Tibial nerve (tissue), 4 donors: ENCODE results near the gene OGDHL.

Source experiments
- EP300 ChIP-seq, 2 donors: sonication (generic); formaldehyde crosslinking; IDR thresholded peaks; one replicate each; pipeline ENCODE4 v1.6.1; 2017; ENCODE audit warnings: antibody characterized with exemption in 2 of 2, mild to moderate bottlenecking in 1 of 2
- TF ChIP-seq, protein P1 (sequence below), 5 experiments: fragments of 200-600 bp in 3 of 5; fragments of 450-650 bp in 2 of 5; sonication (generic) in 3 of 5; IDR thresholded peaks; one replicate each; pipeline ENCODE4 v1.5.1; 2016 to 2019; ENCODE audit warnings: antibody characterized with exemption in 5 of 5, mild to moderate bottlenecking in 3 of 5, moderate library complexity in 2 of 5

DNA sequence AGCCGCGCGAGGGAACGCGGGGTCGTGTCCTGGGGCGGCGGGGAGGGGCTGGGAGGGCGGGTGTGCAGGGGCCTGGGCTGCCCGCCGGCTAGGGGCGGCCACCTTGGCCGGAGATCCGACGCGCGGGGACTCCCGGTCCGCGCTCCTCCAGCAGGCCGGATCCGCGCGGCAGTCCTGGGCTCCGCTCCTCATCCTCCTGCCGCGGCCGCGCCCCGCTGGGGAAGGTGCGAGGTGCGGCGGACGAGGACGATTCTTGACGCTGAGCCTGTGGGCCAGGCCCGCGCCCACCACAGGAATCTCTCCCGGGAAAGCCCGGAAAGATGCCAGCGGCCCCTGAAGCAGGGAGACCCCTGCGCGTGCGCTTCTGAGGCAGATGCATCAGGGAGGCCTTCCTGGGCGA, 6.6 kb upstream of the OGDHL start:
- no peak for TF ChIP-seq EP300 (IDR thresholded peaks at IDR 0.05)
- TF ChIP-seq, protein P1, sequence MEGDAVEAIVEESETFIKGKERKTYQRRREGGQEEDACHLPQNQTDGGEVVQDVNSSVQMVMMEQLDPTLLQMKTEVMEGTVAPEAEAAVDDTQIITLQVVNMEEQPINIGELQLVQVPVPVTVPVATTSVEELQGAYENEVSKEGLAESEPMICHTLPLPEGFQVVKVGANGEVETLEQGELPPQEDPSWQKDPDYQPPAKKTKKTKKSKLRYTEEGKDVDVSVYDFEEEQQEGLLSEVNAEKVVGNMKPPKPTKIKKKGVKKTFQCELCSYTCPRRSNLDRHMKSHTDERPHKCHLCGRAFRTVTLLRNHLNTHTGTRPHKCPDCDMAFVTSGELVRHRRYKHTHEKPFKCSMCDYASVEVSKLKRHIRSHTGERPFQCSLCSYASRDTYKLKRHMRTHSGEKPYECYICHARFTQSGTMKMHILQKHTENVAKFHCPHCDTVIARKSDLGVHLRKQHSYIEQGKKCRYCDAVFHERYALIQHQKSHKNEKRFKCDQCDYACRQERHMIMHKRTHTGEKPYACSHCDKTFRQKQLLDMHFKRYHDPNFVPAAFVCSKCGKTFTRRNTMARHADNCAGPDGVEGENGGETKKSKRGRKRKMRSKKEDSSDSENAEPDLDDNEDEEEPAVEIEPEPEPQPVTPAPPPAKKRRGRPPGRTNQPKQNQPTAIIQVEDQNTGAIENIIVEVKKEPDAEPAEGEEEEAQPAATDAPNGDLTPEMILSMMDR (IDR thresholded peaks at IDR 0.05), result no peak
